Mesenchymal stem cell (in vitro differentiated cells and primary cell): ENCODE results near the gene FNDC3B.

Source experiments
- DNase-seq: peaks from one replicate; pipeline ENCODE4 v3.0.0-alpha.2; 2013
- H2AFZ ChIP-seq: one replicate; pipeline ENCODE4 v1.6.1; 2013; ENCODE audit warnings: low read depth, mild to moderate bottlenecking, control low read depth, inconsistent platforms, low read length, moderate library complexity
- H2AK5ac ChIP-seq: 2 replicates; pipeline ENCODE4 v1.6.1; 2013; ENCODE audit warnings: low read length, moderate library complexity, mild to moderate bottlenecking, inconsistent platforms; ENCODE audit not compliant: severe bottlenecking
- H2BK120ac ChIP-seq: one replicate; pipeline ENCODE4 v1.6.1; 2013; ENCODE audit warnings: low read depth, mild to moderate bottlenecking, inconsistent platforms, low read length, moderate library complexity
- H2BK12ac ChIP-seq, 2 experiments: one replicate each; pipeline ENCODE4 v1.6.1; 2013; ENCODE audit warnings: inconsistent platforms in 2 of 2, low read length in 2 of 2, mild to moderate bottlenecking in 2 of 2, moderate library complexity in 2 of 2, control low read depth in 1 of 2
- H2BK15ac ChIP-seq: one replicate; pipeline ENCODE4 v1.6.1; 2013; ENCODE audit warnings: mild to moderate bottlenecking, low read depth, inconsistent platforms; ENCODE audit not compliant: poor library complexity, severe bottlenecking
- H2BK5ac ChIP-seq: 2 replicates; pipeline ENCODE4 v1.6.1; 2013; ENCODE audit warnings: low read depth, mild to moderate bottlenecking, low read length, control low read depth, inconsistent platforms; ENCODE audit not compliant: poor library complexity, severe bottlenecking
- H3K14ac ChIP-seq, 2 experiments: one replicate each; pipeline ENCODE4 v1.6.1; 2013; ENCODE audit warnings: inconsistent platforms in 2 of 2, low read length in 2 of 2, control low read depth in 1 of 2, mild to moderate bottlenecking in 1 of 2, moderate library complexity in 1 of 2
- H3K18ac ChIP-seq, 2 experiments: one replicate each; pipeline ENCODE4 v1.6.1; 2013; ENCODE audit warnings: inconsistent platforms in 2 of 2, low read length in 2 of 2, control low read depth in 1 of 2, low read depth in 1 of 2, mild to moderate bottlenecking in 1 of 2
- H3K23ac ChIP-seq, 2 experiments: one replicate each; pipeline ENCODE4 v1.6.1; 2013; ENCODE audit warnings: inconsistent platforms in 2 of 2, low read length in 2 of 2, mild to moderate bottlenecking in 2 of 2, moderate library complexity in 2 of 2, control low read depth in 1 of 2
- H3K27ac ChIP-seq: 2 replicates; pipeline ENCODE4 v1.5.1; 2013; ENCODE audit warnings: mild to moderate bottlenecking, moderate library complexity, low read length, control low read depth, inconsistent platforms; ENCODE audit not compliant: poor library complexity, severe bottlenecking
- H3K27me3 ChIP-seq, 2 experiments: 2 replicates each; pipeline versions ENCODE4 v1.6.1 to v1.7.0; 2013; ENCODE audit warnings: low read length in 2 of 2, mild to moderate bottlenecking in 2 of 2, moderate library complexity in 2 of 2, control low read depth in 1 of 2, inconsistent platforms in 1 of 2; ENCODE audit not compliant: control insufficient read depth in 1 of 2, insufficient read depth in 1 of 2
- H3K36me3 ChIP-seq, 2 experiments: 2 replicates each; pipeline versions ENCODE4 v1.6.1 to v1.7.0; 2013; ENCODE audit warnings: low read length in 2 of 2, control low read depth in 1 of 2, inconsistent platforms in 1 of 2, low read depth in 1 of 2, mild to moderate bottlenecking in 1 of 2; ENCODE audit not compliant: insufficient read depth in 2 of 2, control insufficient read depth in 1 of 2
- H3K4ac ChIP-seq, 2 experiments: one replicate each; pipeline ENCODE4 v1.6.1; 2013; ENCODE audit warnings: inconsistent platforms in 2 of 2, low read length in 2 of 2, mild to moderate bottlenecking in 2 of 2, moderate library complexity in 2 of 2, control low read depth in 1 of 2, low read depth in 1 of 2
- H3K4me1 ChIP-seq: 2 replicates; pipeline ENCODE4 v1.6.1; 2013; ENCODE audit warnings: low read depth, low read length, control low read depth; ENCODE audit not compliant: control insufficient read depth, insufficient read depth
- H3K4me2 ChIP-seq: 2 replicates; pipeline ENCODE4 v1.6.1; 2013; ENCODE audit warnings: low read length, mild to moderate bottlenecking, inconsistent platforms; ENCODE audit not compliant: poor library complexity, severe bottlenecking
- H3K4me3 ChIP-seq, 2 experiments: 2 replicates each; pipeline versions ENCODE4 v1.5.1 to v1.7.0; 2013; ENCODE audit warnings: low read length in 2 of 2, mild to moderate bottlenecking in 2 of 2, control low read depth in 1 of 2, low read depth in 1 of 2; ENCODE audit not compliant: insufficient read depth in 1 of 2
- H3K79me1 ChIP-seq: replicated peaks from 2 replicates; pipeline ENCODE4 v1.6.1; 2013; ENCODE audit warnings: mild to moderate bottlenecking, control low read depth, low read length, inconsistent platforms; ENCODE audit not compliant: poor library complexity, severe bottlenecking
- H3K9ac ChIP-seq: 2 replicates; pipeline ENCODE4 v1.7.0; 2013; ENCODE audit warnings: mild to moderate bottlenecking, low read length, moderate library complexity
- H3K9me3 ChIP-seq: 2 replicates; pipeline ENCODE4 v1.7.0; 2013; ENCODE audit warnings: mild to moderate bottlenecking, low read length; ENCODE audit not compliant: control insufficient read depth
- H4K8ac ChIP-seq: one replicate; pipeline ENCODE4 v1.6.1; 2013; ENCODE audit warnings: inconsistent platforms, mild to moderate bottlenecking, low read length, moderate library complexity
- H4K91ac ChIP-seq: one replicate; pipeline ENCODE4 v1.6.1; 2013; ENCODE audit warnings: mild to moderate bottlenecking, low read length, inconsistent platforms
- WGBS: methylation state at CpG from one replicate; pipeline ENCODE4 v1.1.7; 2013; ENCODE audit warnings: mixed read lengths; 5-methylcytosine and 5-hydroxymethylcytosine counted together

Gene FNDC3B

GRCh38 chr3:172127141-172127540 is 87.8 kb downstream of the FNDC3B start:
- H3K27ac ChIP-seq, result no peak overlapping the region
- no peak overlapping the region for H2BK15ac ChIP-seq
- no peak overlapping the region for H4K91ac ChIP-seq
- H3K4ac ChIP-seq, result no peak overlapping the region
- no peak overlapping the region for H3K4me3 ChIP-seq
- DNase-seq, result no peak
- no peak overlapping the region for H2BK120ac ChIP-seq
- H3K27me3 ChIP-seq, result no peaks in the 10 kb centered on the region
- H3K9me3 ChIP-seq, result no peaks in the 10 kb centered on the region
- no peak overlapping the region for H4K8ac ChIP-seq
- H3K9ac ChIP-seq, result peak overlapping the region; percentile 83
- H2AFZ ChIP-seq, result no peak overlapping the region
- peaks cover 21 to 45% of the 10 kb centered on the region in 2 experiments for H3K36me3 ChIP-seq
- no peak overlapping the region for H3K23ac ChIP-seq
- no peak overlapping the region for H2BK12ac ChIP-seq
- H3K79me1 ChIP-seq, result peaks cover 11% of the 10 kb centered on the region
- WGBS, result 70% methylated on average over 2 of the region's 2 CpGs
- peak overlapping the region; percentile 16 to 72 for H3K18ac ChIP-seq
- H2BK5ac ChIP-seq, result no peak overlapping the region
- no peak overlapping the region for H2AK5ac ChIP-seq
- H3K14ac ChIP-seq, result no peak overlapping the region
- H3K4me2 ChIP-seq, result no peak overlapping the region
- peaks cover 8% of the 10 kb centered on the region for H3K4me1 ChIP-seq

- Histone ChIP-seq H3K14ac (no peak overlapping the region), H4K91ac (no peak overlapping the region)
These were observed 88.7 kb downstream of the FNDC3B start for GRCh38 chr3:172127929-172128580.

GRCh38 chr3:172128858-172129257 is 89.5 kb downstream of the FNDC3B start:
- no peak for DNase-seq

More at GRCh38 chr3:172127929-172128580, 88.7 kb downstream of the FNDC3B start:
- peak; percentile 40 for DNase-seq
- Histone ChIP-seq H2BK15ac (no peak overlapping the region), H2BK120ac (peak overlapping the region; percentile 4), H4K8ac (no peak overlapping the region), H2AFZ (no peak overlapping the region), H2BK5ac (no peak overlapping the region), H3K79me1 (peaks cover 8% of the 10 kb centered on the region), H3K4me2 (no peak overlapping the region), H3K27ac (no peak overlapping the region), H3K23ac (no peak overlapping the region), H2BK12ac (no peak overlapping the region), H3K9me3 (no peaks in the 10 kb centered on the region), H3K9ac (peak overlapping the region; percentile 93), H2AK5ac (no peak overlapping the region), H3K4me1 (peaks cover 8% of the 10 kb centered on the region), H3K4me3 (no peak overlapping the region), H3K18ac (peak overlapping the region in 1 of 2 experiments; percentile 48), H3K4ac (peak overlapping the region in 1 of 2 experiments; percentile 21), H3K27me3 (no peaks in the 10 kb centered on the region), H3K36me3 (peaks cover 19 to 36% of the 10 kb centered on the region in 2 experiments)
- whole genome bisulfite sequencing, result 87% methylated on average over 4 of the region's 6 CpGs

GRCh38 chr3:172129498-172129849 is 90.1 kb downstream of the FNDC3B start:
- H3K36me3 ChIP-seq, result peaks cover 18 to 34% of the 10 kb centered on the region in 2 experiments
- H3K23ac ChIP-seq, result no peak overlapping the region
- H3K4me2 ChIP-seq, result no peak overlapping the region
- H2BK15ac ChIP-seq, result no peak overlapping the region
- H3K27ac ChIP-seq, result peak overlapping the region; percentile 73
- H3K18ac ChIP-seq, result no peak overlapping the region
- H3K27me3 ChIP-seq, result no peaks in the 10 kb centered on the region
- no peak overlapping the region for H4K8ac ChIP-seq
- peaks cover 11% of the 10 kb centered on the region for H3K4me1 ChIP-seq
- no peak overlapping the region for H2BK120ac ChIP-seq
- no peak overlapping the region for H2BK12ac ChIP-seq
- H3K4me3 ChIP-seq, result peak overlapping the region in 1 of 2 experiments; percentile 24
- peak; percentile 93 for DNase-seq
- H2BK5ac ChIP-seq, result no peak overlapping the region
- H3K4ac ChIP-seq, result no peak overlapping the region
- 0% methylated on average over 1 of the region's 1 CpG for WGBS
- H3K14ac ChIP-seq, result no peak overlapping the region
- peaks cover 11% of the 10 kb centered on the region for H3K79me1 ChIP-seq
- no peak overlapping the region for H2AFZ ChIP-seq
- H3K9me3 ChIP-seq, result no peaks in the 10 kb centered on the region
- no peak overlapping the region for H2AK5ac ChIP-seq
- no peak overlapping the region for H4K91ac ChIP-seq
- H3K9ac ChIP-seq, result peak overlapping the region; percentile 93

More at GRCh38 chr3:172128858-172129257, 89.5 kb downstream of the FNDC3B start:
- Histone ChIP-seq H3K4me1 (peaks cover 10% of the 10 kb centered on the region), H2AK5ac (peak overlapping the region; percentile 32), H3K14ac (peak overlapping the region in 1 of 2 experiments; percentile 75), H3K36me3 (peaks cover 21 to 34% of the 10 kb centered on the region in 2 experiments), H3K4ac (peak overlapping the region in 1 of 2 experiments; percentile 82), H3K27ac (peak overlapping the region; percentile 52), H3K4me2 (no peak overlapping the region), H3K23ac (no peak overlapping the region), H2BK5ac (no peak overlapping the region), H3K9ac (peak overlapping the region; percentile 93), H3K27me3 (no peaks in the 10 kb centered on the region), H2BK15ac (no peak overlapping the region), H4K91ac (peak overlapping the region; percentile 81), H3K9me3 (no peaks in the 10 kb centered on the region), H3K18ac (peak overlapping the region; percentile 16 to 80), H2BK12ac (peak overlapping the region in 1 of 2 experiments; percentile 71), H3K4me3 (peak overlapping the region in 1 of 2 experiments; percentile 24), H2AFZ (no peak overlapping the region), H2BK120ac (no peak overlapping the region), H4K8ac (peak overlapping the region; percentile 29), H3K79me1 (peaks cover 9% of the 10 kb centered on the region)
- 94% methylated on average over 7 of the region's 9 CpGs for WGBS
